EH (cell line): ENCODE data around the gene RIN2.
"Not testable (repeated sequence)": the region's sequence is repeated elsewhere in the genome, so short reads cannot be mapped to it uniquely, and the experiment has no call there.

Experiments
- DNase-seq: peaks from one replicate; pipeline ENCODE4 v3.0.0-alpha.2; 2015; ENCODE audit warnings: low read depth

Gene RIN2

DNA sequence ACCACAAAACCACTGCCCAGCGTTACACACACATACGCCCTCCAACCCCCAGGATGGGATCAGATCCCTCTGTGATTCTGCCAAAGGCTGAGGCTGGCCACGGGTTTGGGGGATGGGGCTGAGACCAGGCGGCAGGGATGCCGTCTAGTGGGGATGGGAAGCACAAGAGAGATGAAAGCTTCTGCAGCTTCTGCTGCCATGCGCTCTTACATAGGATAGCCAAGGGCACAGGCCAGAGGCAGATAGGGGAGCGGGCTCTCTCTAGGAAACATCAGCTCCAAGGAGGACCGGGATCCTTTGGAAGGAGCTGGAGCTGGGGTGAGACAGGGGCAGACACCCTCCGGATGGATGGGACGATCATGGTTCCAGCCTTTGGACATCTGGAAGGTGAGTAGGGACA is 18.7 kb upstream of the RIN2 start:
- DNase-seq: no peak

- DNase-seq: no peak
These were observed 17.5 kb upstream of the RIN2 start for GRCh38 chr20:19740512-19740911.

DNA sequence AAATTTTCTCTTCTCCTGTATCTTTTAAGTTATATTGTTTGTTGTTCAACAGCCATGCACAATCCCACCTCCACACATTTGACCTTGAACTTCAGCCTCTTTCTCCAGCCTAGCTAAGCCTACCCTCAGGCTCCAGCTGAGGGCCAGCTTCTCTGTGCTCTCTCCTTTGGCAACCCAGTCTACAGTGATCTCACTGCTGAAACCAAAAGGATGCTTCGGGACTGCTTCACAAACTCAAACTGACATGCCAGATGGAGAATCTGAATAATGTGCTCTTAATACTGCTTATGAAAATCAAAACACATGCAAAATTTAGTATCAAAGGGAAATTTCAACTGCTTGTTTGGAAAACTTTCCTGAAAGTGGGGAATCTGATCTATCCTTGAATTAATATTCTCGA is 16.1 kb upstream of the RIN2 start:
- no peak for DNase-seq

DNA sequence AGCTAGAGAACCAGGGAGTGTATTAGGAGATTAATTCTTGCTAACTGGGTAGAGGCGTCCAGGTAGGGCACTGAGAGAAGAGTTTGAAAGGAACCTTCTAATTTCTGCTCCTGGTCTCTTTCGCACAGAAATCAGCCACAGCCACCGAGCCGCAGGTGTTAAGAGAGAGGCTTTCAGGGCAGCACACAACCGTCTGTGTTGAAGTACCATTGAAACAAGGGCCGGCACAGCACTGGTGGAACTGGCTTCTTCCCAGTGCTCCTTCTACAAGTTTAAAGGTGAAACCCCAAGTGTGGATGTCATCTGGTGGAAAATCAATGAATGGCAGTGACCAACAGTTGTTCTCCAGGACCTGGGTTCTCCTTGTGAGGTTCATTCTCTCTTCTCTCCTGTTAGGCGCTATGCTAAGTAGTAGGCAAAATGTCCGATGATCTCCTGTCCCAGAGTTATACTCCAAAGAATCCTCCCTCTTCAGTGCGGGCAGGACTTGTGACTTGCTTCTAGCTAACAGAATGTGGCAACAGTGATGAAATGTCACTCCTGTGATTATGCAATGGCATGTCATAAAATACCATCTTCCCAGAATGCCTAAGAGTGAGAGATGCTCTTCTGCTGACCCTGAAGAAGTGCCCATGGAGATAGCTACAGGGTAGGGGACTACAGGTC is 15.0 kb upstream of the RIN2 start:
- DNase-seq: no peak

DNA sequence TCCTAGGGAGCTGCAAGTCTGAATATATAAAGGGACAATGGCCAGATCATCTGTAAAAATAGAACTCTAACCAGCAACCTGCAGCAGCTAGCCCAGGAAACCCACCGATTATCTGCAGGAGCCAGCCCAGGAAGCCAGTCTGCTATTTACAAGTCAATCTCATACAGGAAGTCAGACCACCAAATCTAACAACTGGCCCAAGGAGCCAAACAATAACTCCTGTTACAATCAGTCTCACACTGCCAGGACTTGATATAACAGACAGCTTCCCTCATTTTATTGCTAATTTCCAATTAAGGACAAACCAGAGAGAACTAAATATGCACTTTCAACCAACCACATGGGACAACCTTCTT is 14.4 kb upstream of the RIN2 start:
- no peak for DNase-seq

DNA sequence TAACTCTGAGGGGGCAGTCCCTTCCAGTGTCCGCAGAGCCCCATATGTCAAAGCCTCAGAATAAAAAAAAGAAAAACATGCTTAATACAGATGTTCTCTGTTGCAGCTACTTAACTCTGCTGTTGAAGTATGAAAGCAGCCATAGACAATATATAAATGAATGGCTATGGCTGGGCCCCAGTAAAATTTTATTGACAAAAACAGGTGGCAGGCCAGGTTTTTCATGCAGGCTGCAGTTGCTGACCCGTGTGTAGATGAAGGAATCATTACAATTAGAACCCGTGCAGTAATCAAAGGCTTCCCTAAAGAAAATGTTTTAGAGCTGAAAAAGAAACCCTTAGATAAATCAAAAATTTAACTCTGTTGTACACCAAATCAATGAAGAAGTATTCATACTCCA is 13.0 kb upstream of the RIN2 start:
- no peak for DNase-seq

GRCh38 chr20:19745584-19745983 is 12.5 kb upstream of the RIN2 start:
- no peak for DNase-seq

DNA sequence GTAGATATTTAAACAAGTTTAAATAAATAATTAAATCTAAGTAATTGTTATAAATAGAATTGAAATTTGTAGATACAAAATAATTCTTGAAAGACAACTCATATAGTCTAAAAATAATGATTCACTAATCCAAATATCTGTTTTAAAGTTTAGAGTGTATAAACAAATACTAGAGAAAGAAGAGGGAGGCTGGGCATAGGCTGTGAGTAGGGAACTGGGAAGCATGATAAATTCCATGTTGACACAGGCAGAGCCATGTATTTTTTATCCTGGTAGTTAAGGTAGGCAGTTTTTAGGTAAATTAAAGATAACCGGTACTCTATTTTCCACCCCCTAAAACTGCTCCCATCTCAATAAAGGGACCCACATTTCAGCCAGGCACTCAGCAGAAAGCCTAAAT is 11.7 kb upstream of the RIN2 start:
- no peak for DNase-seq

GRCh38 chr20:19747903-19748302 is 10.2 kb upstream of the RIN2 start:
- DNase-seq: no peak

DNA sequence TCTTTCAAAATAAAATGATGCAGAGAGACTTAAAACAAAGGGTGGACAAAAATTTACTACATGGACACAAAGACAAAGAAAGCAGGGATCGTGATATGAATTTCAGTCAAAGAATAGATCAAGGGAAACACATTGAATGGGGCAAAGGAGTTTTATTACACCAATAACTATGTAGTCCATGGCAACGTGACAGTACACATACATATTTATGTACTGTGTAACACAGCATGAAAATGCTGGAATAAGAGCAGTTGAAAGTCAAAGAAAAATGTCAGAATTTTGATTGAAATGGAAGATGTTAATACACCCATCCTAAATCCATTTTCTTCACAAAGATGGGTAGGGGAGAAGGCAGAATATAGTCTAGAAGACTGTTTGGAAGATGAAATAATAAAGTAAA is 9.4 kb upstream of the RIN2 start:
- no peak for DNase-seq

GRCh38 chr20:19749618-19750071 is 8.4 kb upstream of the RIN2 start:
- DNase-seq: no peak

GRCh38 chr20:19750101-19750606 is 7.9 kb upstream of the RIN2 start:
- no peak for DNase-seq

DNA sequence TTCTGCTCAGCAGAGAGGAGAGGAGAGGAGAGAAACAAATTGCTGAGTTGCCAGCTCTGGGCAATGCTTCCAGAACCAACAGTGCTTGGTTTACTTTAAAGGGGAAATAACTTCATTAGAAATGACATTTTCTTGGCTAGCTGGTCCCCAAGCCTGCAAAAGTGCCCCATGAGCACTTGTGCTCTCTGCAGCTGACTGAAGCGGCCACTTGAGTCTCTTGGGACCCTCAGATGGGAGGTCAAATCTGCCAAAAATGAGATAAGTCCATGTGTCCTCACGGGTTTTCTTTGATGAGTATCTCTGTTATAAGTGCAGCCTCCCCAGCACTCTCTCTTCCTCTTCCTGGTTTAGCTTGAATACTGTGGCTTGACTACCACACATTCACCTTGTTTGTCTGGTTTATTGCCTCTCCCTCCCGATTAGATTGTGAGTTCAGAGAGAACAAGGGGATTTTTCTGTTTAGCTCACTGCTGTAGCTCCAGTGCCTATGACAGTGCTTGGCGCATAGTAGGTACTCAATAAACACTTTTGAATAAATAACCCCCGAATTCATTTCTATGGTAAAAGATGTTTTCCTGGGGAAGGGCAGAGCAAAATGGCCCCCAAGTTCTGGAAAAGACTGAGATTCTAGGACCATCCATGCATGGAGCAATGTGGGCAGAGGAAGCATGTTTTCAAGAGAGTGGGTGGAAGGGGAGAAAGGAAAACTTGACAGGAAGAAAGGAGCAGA is 7.0 kb upstream of the RIN2 start:
- DNase-seq: no peak

DNA sequence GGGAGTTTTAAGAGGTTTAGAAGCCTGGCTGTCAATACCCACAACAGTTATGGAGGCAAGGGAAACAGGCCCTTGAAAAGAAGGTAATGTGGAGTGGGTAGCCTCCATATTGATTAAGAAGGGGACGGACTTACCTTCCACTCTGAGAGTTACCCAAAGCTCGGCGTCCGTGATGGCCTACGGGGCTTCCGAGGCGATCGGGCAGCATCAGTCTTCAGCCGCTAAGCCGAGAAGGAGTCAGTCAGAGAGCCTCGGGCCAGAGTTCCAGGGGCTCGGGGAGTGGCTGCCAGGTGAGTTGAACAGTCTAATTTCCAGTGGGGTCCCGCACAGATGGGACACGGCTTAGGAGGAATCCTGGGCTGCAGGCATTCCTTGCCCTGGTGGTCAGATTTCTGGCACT is 3.9 kb upstream of the RIN2 start:
- not testable (repeated sequence) for DNase-seq

DNA sequence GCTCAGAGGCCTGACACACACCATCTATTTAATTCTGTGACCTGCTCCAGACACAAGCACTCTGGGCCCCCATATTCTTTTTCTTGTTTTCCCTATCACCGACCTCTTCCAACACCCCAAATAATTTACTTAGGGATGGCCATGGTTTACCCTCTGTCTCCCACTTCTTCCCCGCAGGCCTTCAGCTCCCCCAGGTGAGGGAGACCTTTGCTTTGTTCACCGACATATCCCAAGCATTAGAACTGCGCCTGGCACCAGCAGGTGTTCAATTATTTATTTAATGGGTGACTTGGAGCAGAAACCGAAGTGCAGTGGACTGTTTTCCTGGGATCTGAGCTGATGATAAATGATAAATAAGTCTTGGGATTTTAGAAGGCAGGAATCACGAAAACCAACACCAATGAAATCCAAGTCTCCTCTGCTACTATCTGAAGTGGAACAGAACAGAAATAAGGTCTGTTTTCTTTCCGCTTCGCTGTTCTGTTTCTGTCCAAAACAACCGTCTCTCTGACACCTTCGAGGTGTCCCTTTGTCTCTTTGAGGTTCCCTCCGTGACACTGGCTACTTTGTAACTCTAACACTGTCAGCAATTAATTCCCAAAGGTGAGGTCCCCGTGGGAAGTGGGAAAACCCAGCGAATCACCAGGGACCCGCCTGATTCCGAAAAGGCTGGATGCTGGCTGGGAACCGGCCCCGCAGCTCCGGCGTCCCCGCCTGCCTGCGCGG is 1.1 kb upstream of the RIN2 start:
- DNase-seq: no peak

DNA sequence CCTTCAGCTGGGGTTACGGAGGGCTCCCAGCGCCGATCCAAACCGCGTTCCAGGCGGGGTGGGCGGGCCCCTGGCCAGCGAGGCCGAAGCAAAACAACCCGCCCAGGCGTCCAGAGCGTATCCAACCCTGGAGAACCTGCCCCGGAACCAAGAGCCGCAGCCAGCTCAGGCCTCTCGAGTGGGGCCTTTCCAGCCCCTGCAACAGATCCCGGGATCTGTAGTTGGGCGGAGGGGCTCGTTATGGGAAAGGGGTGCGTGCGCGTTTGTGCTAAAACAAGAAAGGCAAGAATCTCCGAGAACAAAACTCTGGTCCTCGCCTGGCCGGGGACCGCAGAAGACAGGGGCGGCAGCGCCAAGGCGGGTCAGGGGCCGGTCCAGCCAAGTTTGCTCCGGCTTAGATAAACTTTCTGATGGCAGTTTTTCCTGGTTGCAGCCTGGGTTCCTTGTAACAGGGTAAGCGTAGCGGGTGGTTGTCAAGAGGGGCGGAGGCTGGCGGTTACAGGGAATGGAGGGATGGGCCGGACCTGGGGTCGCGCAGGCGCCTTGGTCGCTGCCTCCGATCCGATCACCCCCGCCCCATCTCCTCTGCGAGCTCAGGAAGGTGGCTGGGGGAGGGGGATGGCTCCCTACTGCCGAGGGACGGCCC is 448 bp upstream of the RIN2 start:
- DNase-seq: peak; percentile 93

DNA sequence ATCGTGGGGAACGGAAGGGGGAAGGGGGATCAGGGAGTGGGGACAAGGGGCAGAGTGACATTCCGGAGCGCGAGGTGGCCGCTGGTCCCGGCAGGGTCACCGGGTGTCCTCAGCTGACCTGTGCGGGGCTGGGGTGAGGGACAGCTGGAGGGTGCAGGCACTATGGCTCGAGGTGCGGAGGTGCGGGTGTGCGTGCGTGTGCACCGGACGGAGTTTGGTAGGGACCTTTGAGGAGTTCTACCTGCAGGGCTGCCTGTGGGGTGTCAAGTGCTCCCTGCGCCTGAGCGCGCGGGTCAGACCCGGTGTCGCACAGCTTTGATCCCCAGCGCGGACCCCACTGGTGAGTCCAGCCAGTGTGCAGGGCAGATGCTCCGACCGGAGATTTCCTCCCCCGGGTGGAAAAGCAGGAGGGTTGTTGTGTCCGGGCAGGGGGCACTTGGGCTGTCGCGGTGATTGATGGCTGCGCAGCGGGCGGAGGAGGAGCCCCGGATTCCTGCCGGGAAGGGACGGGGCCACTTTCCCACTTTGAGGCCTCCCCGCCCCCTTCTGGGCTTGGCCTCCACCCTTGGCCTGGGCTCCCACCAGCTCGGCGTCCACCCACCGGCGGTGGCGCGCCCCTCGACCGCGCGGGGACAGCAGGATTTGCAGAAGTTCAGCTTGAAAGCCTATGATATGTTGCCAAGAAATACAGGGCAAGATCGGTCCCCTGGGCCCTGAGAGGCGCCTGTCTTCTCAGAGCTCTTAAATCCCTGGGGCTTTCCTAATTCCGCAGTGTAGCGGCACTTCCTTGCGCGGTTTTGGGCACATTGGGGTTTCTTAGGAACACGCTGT is 658 bp downstream of the RIN2 start:
- peak; percentile 44 for DNase-seq

DNA sequence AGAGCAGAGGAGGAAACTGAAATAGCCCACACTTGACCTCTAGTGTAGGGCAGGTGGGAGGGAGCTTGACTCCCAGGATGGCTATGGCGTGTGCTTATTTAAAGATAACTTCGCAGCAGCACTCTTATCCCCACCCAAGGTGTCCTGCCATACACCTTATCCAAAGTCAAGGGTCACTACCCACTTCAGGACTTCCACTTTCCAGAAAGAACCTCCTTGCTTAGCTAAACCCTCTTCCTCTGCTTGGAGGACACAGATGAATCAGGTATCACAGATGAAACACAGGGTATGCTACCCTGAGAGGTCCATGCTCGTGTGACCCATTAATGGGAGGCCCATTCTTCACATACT is 2.3 kb downstream of the RIN2 start:
- no peak for DNase-seq

GRCh38 chr20:19761326-19761725 is 3.3 kb downstream of the RIN2 start:
- DNase-seq: no peak

DNA sequence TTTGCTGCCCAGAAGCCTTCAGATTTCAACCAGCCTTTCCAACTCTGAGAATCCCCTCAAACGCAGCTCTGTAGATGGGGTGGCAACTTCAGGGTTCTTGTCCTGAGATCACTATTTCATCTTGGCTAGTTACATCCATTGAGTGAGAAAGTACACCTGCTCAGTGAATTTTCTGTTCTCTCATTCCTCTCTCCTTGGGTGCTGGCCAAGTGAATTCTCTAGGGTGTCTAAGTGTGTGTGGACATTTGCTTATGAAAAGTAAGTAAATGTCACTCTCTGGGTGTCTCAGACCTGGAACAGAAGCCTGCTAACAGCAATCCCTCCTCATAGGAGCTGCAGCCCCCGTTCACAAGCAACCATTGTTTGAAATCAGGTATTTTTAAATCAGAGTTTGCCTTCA is 3.8 kb downstream of the RIN2 start:
- DNase-seq: no peak

DNA sequence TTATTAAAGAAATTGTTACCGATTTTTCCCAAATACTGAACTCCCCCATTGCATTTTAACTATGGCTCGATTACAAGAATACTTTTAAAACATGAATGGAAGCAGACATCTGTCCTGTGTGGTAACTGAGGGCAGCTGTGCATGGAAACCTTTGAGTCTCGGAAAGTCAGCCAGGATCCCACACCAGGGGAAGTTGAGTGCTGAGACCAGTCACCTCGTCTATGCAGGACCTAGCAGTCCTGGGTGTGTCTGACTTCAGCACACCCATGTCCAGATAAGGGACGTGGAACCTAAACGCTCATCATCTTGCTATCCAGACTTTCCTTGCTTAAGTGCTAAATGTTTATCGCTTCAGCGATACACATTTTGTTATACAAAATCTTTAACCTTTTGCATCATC is 6.1 kb downstream of the RIN2 start:
- DNase-seq: no peak

DNA sequence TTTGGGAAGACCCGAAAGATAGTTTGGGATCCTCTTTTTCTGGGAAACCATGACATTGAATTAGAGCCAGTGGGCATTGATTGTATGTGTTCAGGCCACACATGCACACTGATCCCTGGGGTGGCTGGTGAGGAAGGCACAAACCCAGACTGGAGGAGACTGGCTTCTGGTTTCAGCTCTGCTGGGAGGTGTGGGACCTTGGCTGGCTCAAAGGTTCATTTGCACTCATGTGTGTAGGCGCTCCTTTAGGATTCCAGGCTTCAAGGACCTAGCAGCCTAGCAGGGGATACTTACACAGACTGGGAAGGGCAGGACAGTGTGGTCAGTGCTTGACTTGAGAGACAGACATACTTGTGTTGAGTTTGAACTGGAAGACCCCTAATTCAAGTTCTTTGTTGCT is 7.2 kb downstream of the RIN2 start:
- DNase-seq: no peak
